Upper lobe of left lung (tissue), 6 donors: Measurements from ENCODE around the gene WNT5A. TPM values are rescaled to one million over a fixed set of nuclear protein-coding genes. Genes with fewer than 3 reads are reported as not detected.

Experiments used
- ATAC-seq, 2 donors: fragments of 200-7000 bp; cut with Tn5 transposase; one replicate each; pipeline ENCODE4 v1.9.1; 2022; ENCODE audit warnings: mild to moderate bottlenecking in 2 of 2, moderate library complexity in 2 of 2; ENCODE audit not compliant: low FRiP score in 2 of 2
- DNase-seq, 2 donors: peaks; one replicate each; pipeline ENCODE4 v3.0.0-alpha.2; 2019 to 2020
- H3K27ac ChIP-seq, 4 donors: fragments of 200-600 bp; sonication (generic); one replicate each; pipeline ENCODE4 v1.5.1; 2016 to 2019
- H3K27me3 ChIP-seq, 4 donors: fragments of 200-600 bp; sonication (generic); one replicate each; pipeline ENCODE4 v1.5.1; 2017 to 2019
- H3K36me3 ChIP-seq, 4 donors: fragments of 200-600 bp; sonication (generic); one replicate each; pipeline ENCODE4 v1.5.1; 2016 to 2019
- H3K4me1 ChIP-seq, 4 donors: fragments of 200-600 bp; sonication (generic); one replicate each; pipeline ENCODE4 v1.5.1; 2018 to 2019
- H3K4me3 ChIP-seq, 4 donors: fragments of 200-600 bp; sonication (generic); one replicate each; pipeline ENCODE4 v1.5.1; 2017 to 2019; ENCODE audit warnings: mild to moderate bottlenecking in 2 of 4, moderate library complexity in 1 of 4
- H3K9me3 ChIP-seq, 4 donors: fragments of 200-600 bp; sonication (generic); one replicate each; pipeline ENCODE4 v1.5.1; 2018 to 2019
- EP300 ChIP-seq, 4 donors: sonication (generic); formaldehyde crosslinking; IDR thresholded peaks; one replicate each; pipeline ENCODE4 v1.5.1; 2017; ENCODE audit warnings: antibody characterized with exemption in 4 of 4, control low read depth in 2 of 4
- POLR2A ChIP-seq, 4 donors: fragments of 450-650 bp; IDR thresholded peaks; one replicate each; pipeline ENCODE4 v1.5.1; 2016 to 2017; ENCODE audit warnings: antibody characterized with exemption in 4 of 4, mild to moderate bottlenecking in 2 of 4
- POLR2AphosphoS5 ChIP-seq, 2 donors: sonication (generic); formaldehyde crosslinking; IDR thresholded peaks; one replicate each; pipeline ENCODE4 v1.5.1; 2017; ENCODE audit warnings: antibody characterized with exemption in 2 of 2
- WGBS, 2 donors: methylation state at CpG; one replicate each; pipeline ENCODE4 v1.1.5; 2017 to 2018; 5-methylcytosine and 5-hydroxymethylcytosine counted together
- total RNA-seq, 6 donors: library from RNA; depleted of rRNA in 4 of 6; stranded (reverse); fragments of >200 nt in 4 of 6; gene quantifications; one replicate each; pipeline versions ENCODE4 v1.1.0 to v1.2.1, GENCODE V29; 2016 to 2021
- TF ChIP-seq, protein P1 (sequence below), 6 experiments: fragments of 450-650 bp in 4 of 6; fragments of 200-600 bp in 2 of 6; sonication (generic) in 2 of 6; IDR thresholded peaks; one replicate each; pipeline ENCODE4 v1.5.1; 2016 to 2019; ENCODE audit warnings: antibody characterized with exemption in 6 of 6
- donor health status: DM: no; HTN: no; CAD: no; lungs with moderate emphysema.
- donor health status: DM: no; HTN: yes; CAD: no; lungs with severe emphysema.

Gene WNT5A
- total RNA-seq, 6 donors from 2014 or later = 22.1 to 36.2 (median 28.0) TPM

DNA sequence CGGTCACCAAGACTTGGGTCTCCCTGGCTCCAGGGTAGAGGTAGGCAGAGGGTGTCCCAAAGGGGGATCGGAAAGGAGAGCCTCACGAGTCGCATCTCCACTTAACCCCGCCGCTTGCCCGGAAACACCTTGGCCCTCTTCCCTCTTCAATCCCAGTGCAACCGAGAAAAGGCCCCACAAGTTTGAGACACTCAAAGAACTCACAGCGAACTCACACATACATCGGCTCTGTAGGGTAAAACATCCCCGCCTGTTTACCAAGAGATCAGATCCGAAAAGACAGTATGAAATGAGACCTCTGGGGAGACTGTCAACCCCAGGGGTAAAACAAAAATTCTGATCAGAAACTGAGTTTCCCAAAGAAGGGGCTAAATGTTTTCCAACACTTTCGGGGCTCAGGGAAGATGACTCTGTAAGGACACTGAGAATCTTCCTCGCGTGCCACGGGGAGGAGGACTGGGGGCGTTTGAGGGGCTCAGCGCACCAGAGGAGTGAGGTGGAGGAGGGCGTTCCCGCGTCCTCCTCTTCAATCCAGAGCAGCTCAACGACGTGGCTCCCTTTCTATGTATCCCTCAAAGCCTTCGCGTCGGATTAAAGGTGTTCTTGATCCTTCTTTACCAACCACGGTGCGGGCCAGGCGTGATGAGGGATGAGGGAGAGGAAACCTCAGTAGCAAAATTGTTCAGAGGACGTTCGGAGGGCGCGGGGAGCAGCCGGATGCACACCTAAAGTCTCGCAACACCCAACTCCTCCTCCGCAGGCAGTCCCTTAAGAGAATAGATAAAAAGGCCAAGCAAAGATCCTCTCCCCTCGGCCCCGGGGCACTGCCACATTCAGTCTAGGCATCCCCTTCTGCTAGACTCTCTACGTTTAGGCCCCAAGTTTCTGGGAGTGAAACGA is 3.7 kb downstream of the WNT5A start:
- H3K27ac ChIP-seq = no peak overlapping the region
- peak in 1 of 2 donors; percentile 3 for DNase-seq

DNA sequence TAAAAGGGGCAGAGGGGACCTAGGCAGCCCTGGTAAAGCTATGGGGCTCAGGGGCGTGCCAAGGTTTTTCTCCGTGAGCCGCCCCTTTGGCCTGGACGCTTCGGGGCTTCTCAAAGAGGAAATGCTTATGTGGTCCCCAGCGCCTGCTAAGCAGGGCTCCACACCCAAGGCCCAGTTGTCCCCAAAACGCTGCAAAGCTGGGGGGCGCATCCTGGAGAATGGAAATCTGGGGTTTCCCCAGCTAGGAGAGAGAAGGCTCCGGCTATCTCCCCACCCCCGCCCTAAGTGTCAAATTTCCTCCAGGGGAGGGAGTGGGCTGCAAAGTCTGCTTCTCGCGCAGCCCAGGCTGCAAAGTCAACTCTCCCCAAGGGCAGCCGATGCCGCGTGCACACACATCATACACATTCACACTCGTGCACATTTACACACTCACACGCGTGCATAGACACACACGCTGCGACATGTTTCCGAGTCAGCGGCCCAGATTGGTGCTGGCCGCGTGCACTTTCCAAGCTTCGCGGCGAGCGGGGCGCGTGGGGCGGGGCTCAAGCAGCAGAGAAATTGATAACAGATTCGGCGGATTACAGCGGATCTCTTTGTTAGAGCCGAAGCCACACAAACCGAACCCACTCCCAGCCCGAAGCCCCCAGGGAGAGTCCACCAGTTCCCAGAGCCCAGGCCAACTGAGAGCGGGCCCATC is 4.5 kb downstream of the WNT5A start:
- ATAC-seq (no peak), DNase-seq (peak in 1 of 2 donors; percentile 85)
- Histone ChIP-seq H3K36me3 (no peaks in the 10 kb centered on the region), H3K4me1 (peaks cover 5 to 45% (median 24%) of the 10 kb centered on the region in 4 donors), H3K4me3 (peak overlapping the region in 2 of 4 donors; percentile 37 to 38), H3K27me3 (peaks cover 0 to 5% (median 1%) of the 10 kb centered on the region in 4 donors), H3K9me3 (no peaks in the 10 kb centered on the region), H3K27ac (no peak overlapping the region)
- 33 to 39% methylated on average over 31 to 33 of the region's 38 CpGs for WGBS, 2 donors
- TF ChIP-seq POLR2AphosphoS5 (IDR thresholded peaks at IDR 0.05) (no peak), POLR2A (IDR thresholded peaks at IDR 0.05) (no peak), EP300 (IDR thresholded peaks at IDR 0.05) (no peak)
- TF ChIP-seq, protein P1, sequence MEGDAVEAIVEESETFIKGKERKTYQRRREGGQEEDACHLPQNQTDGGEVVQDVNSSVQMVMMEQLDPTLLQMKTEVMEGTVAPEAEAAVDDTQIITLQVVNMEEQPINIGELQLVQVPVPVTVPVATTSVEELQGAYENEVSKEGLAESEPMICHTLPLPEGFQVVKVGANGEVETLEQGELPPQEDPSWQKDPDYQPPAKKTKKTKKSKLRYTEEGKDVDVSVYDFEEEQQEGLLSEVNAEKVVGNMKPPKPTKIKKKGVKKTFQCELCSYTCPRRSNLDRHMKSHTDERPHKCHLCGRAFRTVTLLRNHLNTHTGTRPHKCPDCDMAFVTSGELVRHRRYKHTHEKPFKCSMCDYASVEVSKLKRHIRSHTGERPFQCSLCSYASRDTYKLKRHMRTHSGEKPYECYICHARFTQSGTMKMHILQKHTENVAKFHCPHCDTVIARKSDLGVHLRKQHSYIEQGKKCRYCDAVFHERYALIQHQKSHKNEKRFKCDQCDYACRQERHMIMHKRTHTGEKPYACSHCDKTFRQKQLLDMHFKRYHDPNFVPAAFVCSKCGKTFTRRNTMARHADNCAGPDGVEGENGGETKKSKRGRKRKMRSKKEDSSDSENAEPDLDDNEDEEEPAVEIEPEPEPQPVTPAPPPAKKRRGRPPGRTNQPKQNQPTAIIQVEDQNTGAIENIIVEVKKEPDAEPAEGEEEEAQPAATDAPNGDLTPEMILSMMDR (IDR thresholded peaks at IDR 0.05) = no peak

More for the DNA sequence above, 3.7 kb downstream of the WNT5A start:
- no peaks in the 10 kb centered on the region for H3K9me3 ChIP-seq
- ATAC-seq = no peak
- H3K36me3 ChIP-seq = no peaks in the 10 kb centered on the region
- WGBS, 2 donors = 37 to 53% methylated on average over 38 to 40 of the region's 40 CpGs
- peaks cover 0 to 6% (median 1%) of the 10 kb centered on the region in 4 donors for H3K27me3 ChIP-seq
- TF ChIP-seq POLR2AphosphoS5 (IDR thresholded peaks at IDR 0.05) (no peak), POLR2A (IDR thresholded peaks at IDR 0.05) (no peak), EP300 (IDR thresholded peaks at IDR 0.05) (no peak)
- TF ChIP-seq, protein P1 (IDR thresholded peaks at IDR 0.05) = no peak
- no peak overlapping the region for H3K4me3 ChIP-seq
- peaks cover 6 to 53% (median 26%) of the 10 kb centered on the region in 4 donors for H3K4me1 ChIP-seq

DNA sequence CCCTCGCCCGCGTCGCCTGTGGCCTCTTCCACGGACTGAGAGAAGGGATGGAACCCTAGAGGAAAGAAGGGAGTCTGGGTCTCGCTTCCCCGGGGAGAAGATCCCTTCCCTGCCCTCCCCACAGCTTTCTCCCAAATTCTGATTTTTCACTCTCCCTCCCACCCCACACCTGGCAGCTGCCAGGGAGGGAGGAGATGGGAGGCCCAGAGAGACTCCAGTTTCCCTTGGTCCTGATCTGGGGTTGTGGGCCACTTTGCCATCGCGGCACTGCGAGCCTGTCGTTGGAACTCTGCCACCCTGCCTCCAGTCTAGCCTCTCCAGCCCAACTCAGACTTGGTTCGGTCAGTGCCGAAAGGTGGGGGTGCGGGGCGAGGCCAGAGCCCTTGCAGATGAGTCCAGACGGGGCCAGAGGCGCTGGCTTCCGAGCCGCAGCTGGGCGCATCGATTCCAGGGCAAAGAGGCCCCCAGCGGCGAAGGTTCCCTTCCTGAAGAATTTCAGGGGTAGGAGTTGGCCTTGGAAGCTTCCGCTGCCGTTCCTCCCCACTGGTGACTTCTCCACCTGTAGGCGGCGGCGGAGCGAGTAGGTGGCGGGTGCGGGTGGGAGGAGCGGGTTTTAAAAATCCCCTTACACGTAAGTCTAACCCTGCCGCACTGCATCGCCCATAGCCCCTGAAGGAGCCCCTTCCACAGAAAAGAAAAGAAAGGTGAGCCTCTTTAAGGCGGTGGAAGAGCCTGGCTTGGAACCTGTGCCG is 5.2 kb downstream of the WNT5A start:
- Histone ChIP-seq H3K36me3 (no peaks in the 10 kb centered on the region), H3K4me1 (peaks cover 5 to 37% (median 23%) of the 10 kb centered on the region in 4 donors), H3K27ac (no peak overlapping the region), H3K27me3 (peaks cover 0 to 5% (median 1%) of the 10 kb centered on the region in 4 donors), H3K4me3 (peak overlapping the region in 3 of 4 donors; percentile 32 to 38 (median 37)), H3K9me3 (no peaks in the 10 kb centered on the region)
- ATAC-seq = no peak
- WGBS, 2 donors = 20 to 26% methylated on average over 25 to 37 of the region's 37 CpGs
- TF ChIP-seq POLR2AphosphoS5 (IDR thresholded peaks at IDR 0.05) = no peak
- TF ChIP-seq EP300 (IDR thresholded peaks at IDR 0.05) = no peak
- no peak for TF ChIP-seq POLR2A (IDR thresholded peaks at IDR 0.05)
- TF ChIP-seq, protein P1 (IDR thresholded peaks at IDR 0.05) = no peak
- DNase-seq = peak in 1 of 2 donors; percentile 74

DNA sequence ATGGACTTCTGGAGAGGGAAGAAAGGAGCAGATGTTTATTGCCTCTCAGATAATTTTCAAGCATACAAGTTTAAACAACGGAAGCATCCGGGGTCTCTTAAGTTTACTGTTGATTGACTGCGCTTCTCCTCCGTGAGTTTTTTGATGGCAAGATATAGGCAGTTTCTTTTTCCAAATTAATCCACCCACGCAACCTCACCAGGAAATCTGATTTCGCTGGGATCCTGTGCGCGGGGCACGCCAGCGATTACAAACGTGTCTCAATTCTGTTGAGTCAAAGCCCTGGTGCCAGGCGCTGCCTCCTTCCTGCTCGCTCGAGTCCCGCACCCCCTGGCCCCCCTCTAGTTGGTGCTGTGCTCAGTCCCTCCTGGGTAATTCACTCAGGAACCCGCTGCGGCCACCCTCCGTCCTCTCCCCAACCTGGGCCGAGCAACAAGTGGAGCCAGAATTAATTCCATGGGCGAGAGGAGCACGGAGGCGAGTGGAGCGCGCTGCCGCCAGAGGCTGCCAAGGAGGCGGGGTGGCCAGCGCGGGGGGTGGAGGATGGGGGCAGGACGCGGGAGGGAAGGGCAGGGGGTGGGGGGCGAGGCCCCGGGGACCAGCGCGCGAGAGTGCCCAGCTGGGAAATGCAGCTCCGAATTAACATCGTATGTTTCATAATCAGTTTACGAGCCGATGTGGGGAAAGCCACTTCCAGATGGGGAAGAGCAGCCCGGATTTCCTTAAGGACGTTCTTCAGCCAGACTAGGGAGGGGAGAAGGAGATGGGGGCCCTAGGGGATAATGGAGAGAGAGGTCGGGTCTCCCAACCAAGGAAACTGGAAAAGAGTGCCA is 6.0 kb downstream of the WNT5A start:
- 10 to 13% methylated on average over 18 to 36 of the region's 42 CpGs for WGBS, 2 donors
- H3K9me3 ChIP-seq = no peaks in the 10 kb centered on the region
- peak overlapping the region in 3 of 4 donors; percentile 32 to 38 (median 37) for H3K4me3 ChIP-seq
- DNase-seq = peak; percentile 29 to 85
- no peak for ATAC-seq
- H3K4me1 ChIP-seq = peaks cover 5 to 30% (median 21%) of the 10 kb centered on the region in 4 donors
- no peaks in the 10 kb centered on the region for H3K36me3 ChIP-seq
- TF ChIP-seq EP300 (IDR thresholded peaks at IDR 0.05) (no peak), POLR2AphosphoS5 (IDR thresholded peaks at IDR 0.05) (no peak), POLR2A (IDR thresholded peaks at IDR 0.05) (no peak)
- TF ChIP-seq, protein P1 (IDR thresholded peaks at IDR 0.05) = no peak
- H3K27me3 ChIP-seq = peaks cover 0 to 4% (median 1%) of the 10 kb centered on the region in 4 donors
- H3K27ac ChIP-seq = no peak overlapping the region
